ENCODE data around the gene CEP170B.

CEP170B gene

DNA sequence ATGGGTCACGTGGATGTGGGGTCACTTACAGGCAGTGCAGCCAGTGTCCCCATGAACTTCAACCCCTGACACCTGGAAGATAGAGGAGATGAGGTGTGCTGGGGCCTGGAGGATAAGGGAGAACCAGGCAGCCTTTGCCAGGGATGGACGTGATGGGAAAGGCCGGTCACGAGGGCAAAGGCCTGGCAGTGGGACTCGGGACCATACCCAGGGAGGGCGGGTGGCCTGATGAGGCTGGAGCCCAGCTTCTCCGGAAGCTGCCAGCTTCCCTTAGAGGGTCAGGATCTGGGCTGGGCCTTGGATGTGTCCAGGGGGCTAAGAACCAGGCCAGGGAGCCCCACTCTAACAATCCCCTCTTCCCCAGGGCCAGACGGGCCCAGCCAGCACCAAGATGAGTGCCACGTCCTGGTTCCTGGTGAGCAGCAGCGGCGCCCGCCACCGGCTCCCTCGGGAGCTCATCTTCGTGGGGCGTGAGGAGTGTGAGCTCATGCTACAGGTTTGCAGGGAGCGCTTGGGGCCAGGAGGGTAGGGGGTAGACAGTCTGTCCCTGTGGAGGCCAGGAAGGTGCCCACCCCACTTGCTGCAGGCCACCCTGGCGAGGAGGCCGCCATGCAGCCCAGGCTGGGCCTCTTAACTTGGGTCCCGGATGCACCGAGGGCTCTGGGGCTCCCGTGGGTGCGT, 3.1 kb downstream of the CEP170B start:
- no peak for DNase-seq

DNA sequence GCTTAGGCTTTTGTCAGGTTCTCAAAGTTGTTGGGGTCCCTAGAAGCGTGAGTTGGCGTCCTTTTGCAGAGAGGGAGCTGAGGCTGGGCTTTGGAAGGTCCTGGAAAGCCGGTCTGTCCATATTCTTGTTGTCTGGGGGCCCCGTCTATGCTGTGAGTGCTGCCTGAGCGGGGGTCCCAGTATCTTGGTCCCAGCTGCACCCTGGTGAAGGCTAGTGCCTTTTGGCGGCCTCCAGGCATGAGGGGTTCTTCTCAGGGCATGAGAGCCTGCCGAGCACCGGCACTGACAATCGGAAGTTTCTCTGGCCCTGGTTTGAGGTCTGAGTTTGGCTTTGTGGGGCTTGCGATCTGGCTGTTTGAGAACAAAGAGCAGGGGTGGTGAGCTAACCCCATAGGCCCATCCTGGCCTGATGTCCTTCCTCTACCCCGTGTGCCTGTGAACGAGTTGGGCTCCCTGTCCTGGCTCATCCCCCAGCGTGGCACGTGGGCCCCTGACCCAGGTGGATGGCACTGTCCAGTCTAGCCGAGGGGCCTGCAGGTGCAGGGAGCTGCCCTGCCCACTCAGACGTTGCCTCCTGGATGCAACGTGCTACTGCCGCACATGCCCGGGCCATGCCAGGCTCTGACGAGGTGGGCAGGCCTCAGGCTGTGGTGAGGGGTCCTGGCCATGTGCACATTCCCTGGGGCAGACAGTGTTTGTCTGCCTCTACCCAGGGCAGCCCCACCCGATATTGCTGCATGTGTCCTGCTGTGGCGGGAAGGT, 3.9 kb downstream of the CEP170B start:
- DNase-seq = no peak

DNA sequence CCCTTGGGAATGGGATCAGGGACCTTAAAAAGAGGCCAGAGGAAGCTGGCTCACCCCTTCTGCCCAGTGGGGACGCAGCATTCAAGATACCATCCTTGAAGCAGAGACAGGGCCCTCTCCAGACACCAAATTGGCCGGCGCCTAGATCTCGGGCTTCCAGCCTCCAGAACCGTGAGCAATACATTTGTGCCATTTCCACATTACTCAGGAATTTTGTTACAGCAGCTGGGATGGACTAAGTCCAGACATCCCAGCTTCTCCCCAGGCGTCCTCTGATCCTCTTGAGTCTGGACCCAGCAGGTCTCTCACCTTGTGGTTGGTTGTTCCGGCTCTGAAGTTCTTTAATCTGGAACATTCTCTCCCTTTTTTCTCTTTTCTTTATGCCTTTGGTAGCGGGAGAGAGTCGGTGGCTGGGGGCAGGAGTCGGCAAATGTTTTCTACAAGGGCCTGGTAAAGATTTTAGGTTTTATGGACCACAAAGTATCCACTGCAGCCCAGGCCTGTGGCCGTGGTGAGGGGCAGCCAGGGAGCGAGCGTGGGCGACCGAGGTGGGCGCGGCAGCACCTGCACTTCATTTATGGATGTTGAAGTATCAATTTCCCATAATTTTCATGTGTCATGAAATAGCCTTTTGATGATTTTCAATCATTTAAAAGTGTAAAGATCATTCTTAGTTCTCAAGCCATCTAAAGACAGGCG, 4.8 kb downstream of the CEP170B start:
- DNase-seq = no peak

DNA sequence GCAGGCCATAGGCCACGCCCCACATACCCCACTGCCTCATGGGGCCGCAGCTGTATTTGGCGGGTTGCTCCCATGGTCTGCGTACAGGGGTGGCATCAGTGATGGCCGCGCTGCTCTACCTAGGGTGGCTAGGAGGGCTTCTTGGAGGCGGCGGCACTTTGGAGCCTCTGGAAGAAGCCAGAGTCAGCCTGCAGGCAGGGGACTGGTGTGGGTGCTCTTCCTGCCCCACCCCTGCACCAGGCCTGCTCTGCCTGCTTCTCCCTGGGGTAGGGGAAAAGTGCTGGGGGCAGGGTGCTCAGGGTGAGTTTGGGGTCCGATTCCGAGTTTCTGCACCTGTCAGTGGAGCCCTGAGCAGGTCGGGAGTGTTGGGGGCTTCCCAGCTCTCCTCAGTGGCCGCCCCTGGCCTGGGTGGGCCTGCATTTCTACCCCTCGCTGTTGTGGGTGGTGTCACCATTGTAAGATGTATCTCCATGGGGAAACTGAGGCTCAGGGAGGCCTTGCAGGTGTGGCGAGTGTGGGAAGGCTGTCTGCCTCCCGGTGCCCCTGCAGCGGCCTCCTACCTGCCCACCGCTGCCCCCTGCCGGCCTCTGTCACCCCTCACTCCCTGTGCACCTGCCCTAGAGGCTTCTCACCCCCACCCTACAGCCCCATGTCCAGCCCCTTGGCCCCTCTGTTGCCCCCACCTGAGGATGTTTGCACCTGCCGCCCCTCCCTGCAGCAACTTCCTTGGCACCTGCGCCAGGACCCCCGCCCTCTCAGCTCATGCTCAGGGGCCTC, 5.5 kb downstream of the CEP170B start:
- peak; percentile 46 for DNase-seq

DNA sequence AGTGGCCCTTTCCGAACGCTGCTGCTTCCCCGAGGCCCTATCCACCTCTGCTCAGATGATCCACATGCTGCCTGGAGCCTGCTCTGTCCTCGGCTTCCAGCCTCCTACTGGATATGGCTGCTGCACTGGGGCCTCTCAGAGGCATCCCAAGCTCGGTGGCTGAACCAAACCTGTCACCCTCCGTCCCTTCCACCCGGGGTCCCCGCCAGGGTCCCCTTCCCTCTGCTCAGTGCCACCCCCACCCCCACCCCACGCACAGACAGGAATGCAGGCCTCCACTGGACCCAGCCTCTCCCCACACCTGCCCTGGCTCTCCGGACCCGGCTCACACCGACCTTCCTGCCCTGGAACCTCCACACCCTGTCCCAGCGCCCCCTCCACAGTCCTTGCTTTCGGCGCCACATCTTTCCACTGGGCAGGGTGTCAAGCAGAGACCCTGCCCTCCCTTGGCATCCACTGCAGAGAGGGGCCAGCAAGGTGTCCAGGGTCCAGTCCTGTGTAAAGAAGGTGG, 6.1 kb downstream of the CEP170B start:
- no peak for DNase-seq

DNA sequence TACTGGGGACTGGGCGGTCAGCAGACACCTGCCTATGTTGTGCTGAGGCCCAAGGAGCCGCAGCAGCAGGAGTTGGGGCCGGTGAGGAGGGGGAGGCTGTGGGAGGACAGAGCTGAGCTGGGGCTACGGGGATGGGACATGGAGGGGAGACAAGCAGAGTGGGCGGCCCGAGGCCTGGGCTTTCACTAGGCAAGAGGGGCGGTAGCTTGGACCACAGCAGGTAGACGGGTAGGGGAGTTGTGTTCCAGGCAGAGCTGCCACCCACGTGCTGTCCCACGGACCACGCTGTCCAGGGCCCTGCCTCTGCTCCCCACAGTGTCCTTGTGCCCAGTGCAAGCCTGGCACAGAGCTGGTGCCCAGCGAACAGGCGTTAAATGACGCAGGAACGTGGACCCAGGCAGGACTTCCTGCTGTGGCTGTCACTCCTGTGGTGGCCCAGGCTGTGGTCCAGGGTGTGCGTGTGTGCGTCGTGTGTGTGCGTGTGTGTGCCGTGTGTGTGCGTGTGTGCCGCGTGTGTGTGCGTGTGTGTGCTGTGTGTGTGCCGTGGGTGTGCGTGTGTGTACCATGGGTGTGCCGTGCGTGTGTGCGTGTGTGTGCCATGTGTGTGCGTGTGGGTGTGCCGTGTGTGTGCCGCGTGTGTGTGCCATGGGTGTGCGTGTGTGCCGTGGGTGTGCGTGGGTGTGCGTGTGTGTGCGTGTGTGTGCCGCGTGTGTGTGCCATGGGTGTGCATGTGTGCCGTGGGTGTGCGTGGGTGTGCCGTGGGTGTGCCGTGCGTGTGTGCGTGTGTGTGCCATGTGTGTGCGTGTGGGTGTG, 6.8 kb downstream of the CEP170B start:
- no peak for DNase-seq

DNA sequence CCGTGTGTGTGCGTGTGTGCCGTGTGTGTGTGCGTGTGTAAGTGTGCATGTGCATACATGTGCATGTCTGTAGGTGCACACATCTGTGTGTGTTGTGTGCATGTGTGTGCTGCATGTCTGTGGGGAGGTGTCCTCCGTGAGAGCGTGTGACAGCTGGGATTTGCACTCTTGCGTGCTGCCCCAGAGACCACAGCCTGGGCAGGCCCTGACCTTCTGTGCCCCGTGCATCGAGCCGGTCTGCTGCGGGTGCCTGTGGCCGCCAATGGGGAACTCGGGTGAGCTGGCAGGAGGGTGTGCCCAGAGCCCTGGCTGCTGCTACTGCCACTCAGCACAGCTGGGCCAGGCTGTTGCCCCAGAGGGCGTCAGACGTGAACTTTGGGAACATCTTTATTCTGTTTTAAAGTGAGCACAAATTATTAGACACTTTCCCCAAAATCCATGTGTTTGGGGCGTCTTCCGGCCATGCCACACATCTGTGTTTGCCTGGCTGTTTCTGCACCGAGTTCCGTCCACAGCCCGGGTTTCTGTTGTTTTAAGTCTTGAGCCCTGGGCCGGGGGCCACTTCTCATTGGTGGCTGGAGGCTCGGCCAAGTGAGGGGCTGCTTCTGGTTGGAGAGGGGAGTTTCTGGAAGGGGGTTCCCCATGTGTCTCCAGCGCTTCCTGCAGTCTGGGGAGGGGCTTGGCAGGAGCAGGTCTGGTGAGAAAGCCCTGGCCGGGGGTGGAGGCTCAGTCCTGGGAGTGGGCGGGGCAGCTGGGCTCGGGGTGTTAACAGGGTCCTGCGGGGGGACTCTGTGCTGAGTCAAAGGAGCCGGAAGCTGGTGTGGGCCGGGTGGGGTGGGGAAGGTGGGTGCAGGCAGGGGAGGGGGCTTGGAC, 7.6 kb downstream of the CEP170B start:
- no peak for DNase-seq

DNA sequence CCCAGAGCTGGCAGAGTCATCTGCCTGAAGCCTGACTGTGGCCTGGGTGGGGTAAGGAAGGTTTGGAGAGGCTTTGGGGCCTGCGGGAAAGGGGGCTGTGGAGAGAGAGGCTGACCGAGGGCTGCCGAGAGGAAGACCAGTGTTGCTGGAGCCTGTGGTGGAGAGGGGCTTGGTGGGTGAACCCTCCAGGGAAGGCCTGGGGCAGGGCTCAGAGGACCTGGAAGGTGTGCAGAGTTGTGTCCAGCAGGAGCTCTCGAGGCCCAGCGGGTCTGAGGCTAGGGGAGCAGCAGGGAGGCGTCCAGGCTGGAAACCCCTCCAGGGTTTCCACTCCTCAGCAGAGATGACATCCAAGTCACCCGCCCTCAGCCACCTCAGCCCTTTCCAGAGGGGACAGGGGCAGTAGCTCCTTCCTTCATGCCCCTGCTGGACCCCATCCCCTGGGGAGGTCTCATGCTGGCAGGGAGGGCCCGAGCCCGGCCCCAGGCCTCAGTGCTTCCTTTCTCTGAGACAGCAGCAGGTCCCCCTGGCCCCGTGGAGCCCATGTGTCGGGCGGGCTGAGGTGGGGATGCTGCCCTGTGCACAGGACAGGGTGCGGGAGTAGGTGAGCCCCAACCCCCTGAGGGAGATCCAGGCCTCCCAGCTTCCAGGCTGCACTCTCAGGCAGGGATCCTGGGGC, 8.4 kb downstream of the CEP170B start:
- no peak for DNase-seq

DNA sequence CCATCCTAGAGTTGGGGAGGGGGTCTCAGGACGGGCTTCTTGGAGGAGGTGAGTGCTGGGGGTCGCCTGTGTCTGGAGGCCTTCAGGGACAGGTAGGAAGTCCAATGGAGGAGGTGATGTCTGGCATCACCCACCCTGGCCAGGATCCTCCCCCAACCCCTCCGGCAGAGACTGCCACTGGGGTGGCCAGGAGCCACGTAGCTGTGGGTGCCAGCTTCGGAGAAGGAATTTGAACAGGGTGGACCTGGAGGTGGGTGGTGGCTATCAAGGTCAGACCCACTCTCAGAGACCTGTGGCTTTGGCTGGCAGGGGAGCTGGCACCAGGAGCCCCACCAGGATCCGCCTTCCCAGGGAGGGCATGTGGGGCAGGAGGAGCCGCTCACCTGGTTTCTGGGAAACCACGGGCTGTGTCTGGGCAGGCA, 9.1 kb downstream of the CEP170B start:
- no peak for DNase-seq

DNA sequence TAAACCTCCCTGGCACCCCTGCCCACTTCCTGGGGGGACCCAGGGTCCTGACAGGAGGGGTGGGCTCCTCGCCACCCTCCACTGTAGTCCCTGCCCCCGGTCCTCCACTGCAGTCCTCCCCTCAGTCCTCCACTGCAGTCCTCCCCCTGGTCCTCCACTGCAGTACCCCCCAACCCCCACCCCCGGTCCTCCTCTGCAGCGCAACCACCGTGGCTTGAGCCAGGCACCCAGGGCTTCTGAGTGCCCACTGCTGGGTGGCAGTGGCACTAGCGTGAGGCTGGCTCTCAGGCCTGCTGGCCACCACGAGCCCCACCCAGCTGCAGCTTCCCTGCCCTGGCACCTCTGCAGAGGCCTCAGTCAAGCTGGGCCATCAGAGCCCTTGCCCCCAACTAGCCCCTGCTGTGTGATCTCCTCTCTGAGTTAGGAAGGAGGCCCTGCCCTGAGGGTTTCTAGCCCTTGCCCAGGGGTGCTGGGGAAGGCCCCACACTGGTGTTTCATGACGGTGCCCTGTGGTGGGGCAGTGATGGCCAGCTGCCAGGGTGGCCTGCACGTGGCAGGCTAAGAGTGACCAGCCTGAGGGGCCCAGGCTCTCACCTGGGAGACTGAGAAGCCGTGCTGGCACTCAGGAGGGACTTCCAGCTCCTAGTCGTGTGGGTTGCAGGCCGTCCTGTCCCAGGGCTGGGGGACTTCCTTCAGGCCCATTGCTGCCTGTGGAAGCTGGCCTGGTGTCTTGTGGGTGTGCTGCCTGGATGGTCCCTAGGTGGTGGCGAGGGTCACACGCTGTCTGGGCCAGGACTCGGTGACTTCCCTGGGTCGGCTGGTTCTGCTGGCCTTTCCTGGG, 9.7 kb downstream of the CEP170B start:
- no peak for DNase-seq

DNA sequence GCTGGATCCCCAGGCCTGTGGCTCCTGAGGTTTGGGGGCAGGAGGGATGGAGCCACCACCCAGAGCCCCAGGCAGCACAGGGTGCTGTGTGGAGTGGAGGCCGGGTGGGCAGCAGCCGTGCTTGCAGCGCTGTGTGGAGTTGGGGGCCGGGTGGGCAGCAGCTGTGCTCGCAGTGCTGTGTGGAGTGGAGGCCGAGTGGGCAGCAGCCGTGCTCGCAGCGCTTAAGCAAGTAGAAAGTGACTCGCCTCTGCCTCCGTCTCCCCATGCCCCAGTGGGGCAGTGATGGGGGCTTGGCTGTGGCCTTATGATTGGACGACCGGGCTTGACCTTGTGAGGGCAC, 10.3 kb downstream of the CEP170B start:
- DNase-seq = no peak

DNA sequence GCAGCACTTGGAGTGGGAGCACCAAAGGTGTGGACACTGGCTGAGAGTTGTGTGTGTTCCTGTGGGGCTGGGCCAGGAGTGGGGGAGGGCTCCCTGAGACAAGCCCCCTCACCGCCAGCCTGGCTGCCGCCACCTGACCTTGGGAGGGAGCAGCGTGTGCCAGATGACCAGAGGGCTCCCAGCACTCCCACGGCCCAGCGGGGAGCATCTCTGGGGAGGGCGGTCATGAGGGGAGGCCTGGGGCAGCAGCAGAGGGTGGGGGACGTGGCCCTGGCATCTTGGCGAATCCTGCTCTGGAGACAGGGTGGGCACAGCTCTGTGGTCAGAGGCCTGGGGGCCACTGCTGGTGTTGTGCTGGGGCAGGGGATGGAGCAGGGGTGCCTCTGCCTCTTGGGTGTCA, 10.7 kb downstream of the CEP170B start:
- DNase-seq = no peak

DNA sequence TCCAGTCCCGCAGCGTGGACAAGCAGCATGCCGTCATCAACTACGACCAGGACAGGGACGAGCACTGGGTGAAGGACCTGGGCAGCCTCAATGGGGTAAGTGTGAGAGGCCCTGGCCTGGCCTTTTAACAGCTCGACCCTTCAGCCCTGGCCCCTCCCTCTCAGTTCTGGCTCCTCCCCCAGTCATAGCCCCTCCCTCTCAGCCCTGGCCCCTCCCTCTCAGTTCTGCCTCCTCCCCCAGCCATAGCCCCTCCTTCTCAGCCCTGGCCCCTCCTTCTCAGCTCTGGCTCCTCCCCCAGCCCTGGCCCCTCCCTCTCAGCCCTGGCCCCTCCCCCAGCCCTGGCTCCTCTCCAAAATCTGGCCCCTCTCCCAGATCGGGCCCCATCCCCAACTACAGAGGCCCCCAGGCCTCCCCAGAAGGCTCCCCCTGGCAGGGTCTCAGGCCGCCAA, 11.2 kb downstream of the CEP170B start:
- DNase-seq = peak; percentile 54

DNA sequence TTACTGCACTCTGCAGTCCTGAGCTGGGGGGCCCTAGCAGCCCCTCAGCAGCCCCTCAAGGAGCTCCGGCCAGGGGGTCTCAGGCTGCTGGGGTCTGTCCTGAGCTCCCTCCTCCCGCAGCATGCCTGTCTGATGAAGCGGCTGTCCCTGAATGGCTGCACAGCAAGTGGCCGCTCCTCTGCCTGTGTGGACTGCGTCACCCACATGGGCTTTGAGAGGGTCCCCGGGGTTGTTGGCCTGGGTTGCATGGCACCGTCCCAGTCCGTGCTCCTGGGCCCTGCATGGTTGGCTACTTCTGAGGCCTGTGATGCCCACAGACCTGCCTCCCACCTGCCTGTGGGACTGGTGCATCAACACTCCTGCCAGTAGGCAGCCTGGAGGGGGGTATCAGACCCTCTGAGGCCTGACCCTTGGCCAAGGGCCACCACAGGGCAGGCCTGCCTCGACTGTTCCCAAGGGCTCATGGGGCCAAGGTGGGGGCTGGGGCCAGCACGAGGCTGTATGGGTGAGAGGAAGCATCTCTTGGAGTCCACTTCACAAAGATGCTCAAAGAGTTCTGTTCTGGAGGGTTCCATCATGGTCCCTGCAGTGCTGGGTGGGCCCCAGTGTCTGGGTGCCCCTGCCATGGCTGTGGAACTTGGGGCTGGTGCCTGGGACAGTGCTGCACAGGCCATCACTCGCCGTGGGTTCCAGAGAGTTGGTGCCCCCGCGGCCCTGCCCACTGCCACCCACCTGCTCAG, 12.2 kb downstream of the CEP170B start:
- DNase-seq = no peak

DNA sequence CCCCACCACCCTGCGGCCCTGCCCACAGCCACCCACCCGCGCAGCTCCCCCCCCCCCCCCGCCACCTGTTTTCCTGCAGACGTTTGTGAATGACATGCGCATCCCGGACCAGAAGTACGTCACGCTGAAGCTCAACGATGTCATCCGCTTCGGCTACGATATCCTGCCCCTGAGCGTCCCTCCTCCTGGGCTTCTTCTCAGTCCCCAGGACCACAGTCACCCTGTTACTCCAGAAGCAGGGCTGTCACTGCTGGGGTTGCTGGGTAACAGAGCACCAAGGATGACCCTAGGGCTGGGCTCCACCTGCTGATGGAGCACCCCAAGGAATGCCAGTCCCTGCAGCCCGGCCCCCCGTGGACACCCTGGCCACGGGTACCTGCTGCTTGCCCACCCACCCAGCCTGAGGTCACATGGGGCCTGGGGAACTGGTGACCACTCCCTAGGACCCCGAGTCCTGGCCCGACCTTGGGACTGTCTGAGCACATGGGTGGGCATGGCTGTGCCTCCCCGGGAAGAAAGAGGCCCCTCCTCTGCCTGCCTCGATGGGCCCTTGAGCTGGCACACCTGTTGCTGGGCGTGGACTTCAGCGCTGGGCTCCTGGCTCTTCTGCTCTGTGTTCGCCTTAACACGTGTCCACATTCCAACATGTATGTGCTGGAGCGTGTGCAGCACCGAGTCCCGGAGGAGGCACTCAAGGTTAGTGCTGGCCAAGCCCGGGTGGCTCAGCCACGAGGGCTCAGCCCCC, 12.9 kb downstream of the CEP170B start:
- no peak for DNase-seq

DNA sequence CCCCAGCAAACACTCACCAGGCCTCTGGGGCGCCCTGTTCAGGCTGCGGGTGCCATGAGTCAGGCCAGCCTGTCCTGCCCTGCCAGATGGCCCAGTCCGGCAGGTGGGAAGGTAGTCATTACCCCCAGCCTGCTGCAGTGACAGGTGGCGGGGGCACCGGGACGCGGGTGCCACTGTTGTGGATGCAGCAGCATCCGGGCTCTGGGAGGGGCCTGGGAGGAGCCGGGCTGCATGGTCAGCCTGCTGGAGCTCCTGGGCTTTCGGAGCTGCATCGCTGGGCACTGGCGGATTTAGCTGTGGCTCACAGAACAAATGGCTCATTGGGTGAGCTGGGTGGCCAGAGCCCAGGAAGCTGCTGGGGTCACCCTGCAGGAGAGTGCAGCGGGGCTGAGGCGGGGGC, 13.5 kb downstream of the CEP170B start:
- DNase-seq = no peak

DNA sequence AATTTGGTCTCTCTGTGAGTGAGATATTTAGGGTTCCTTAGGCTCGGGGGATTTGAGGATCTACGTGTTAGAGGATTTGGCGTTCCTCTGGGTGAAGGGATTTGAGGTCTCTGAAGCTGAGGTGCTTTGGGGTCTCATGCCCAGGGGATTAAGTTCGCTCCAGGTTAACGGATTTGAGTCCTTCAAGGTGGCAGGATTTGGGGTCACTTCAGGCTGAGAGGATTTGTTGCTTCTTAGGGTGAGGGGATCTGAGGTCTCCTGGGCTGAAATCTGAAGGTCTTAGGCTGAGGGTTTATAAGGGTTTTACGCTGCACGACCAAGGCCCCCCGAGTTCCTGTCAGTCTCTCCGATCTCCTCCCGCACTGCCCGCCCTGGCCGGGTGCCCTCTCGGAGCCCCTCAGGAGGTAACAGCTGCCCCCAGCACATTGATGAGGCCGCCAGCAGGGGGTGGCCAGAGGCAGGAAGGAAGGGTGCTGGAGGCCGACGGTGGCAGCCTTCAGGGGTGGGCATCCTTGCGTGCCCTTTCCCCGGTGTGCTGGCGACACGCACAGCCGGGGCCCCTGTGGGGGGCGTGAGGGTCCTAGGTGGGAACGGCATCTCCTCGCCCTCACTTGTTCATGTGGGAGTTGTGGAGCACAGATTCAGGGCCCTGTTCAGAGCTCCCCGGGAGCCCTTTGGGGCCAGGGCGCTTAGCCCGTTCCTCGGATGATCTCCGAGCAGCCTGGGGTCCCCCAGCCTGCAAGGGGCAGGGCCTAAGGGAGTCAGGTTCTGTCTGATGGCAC, 14.3 kb downstream of the CEP170B start:
- no peak for DNase-seq

All from activated CD4-positive, alpha-beta T cell treated with anti-CD3 and anti-CD28 coated beads, Interleukin-2, Interleukin-6, amounts not matched to agents 100 ng/mL and 50 ng/mL, durations not matched to agents 16 hours and 8 hours (primary cell).